Colon (tissue), 2 donors: ENCODE measurements around the gene ZBTB8A.
"Not testable (repeated sequence)": the region's sequence is repeated elsewhere in the genome, so short reads cannot be mapped to it uniquely, and the experiment has no call there.

Experiments
- FAIRE-seq: peaks from 2 replicates; lab custom pipeline; 2012; peaks lifted over from hg19 to GRCh38; lab: Jason Lieb, UNC
- donor health status: control.
- donor health status: control.

The ZBTB8A gene

DNA sequence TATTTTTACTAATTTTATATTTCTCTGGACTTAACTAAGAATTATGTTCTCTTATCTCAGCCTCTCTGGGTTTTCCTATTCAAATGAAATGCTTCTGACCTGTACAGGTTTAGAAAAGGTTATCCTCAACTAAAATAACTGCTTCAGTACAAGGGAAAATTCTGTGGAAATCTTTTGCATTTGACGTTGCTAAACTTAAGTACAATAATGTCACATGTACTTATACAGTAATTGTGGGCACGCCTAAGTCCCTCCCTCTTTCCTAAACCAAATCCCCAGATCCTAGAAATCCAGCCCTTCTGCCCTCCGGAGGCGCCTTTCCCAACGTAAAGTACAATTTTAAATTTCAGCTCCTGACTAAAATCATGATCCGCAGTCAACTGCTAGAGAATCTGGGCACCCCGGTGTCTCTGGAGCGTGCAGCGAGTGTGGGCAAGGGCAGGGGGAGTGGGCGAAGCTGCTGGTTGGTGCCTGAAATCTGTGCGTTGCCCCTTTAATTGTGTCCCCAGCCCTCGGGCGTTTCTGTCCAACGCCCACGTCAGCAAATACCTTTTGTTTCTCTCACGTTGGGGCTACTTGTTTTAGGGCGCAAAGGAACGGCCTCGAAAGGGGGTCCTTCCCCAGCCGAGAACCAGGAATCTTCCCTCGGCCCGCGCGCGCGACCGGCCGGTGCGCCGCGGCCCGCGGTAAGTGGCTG is at the start of gene ZBTB8A:
TSS of gene ZBTB8A (plus strand) at position 541 of the 697 bp plus-strand sequence. CDS start 53,505 bp downstream, outside the sequence.
- FAIRE-seq: no peak

- FAIRE-seq: no peak
Observed at GRCh38 chr1:32489774-32490454, 49.3 kb upstream of the ZBTB8A start.

DNA sequence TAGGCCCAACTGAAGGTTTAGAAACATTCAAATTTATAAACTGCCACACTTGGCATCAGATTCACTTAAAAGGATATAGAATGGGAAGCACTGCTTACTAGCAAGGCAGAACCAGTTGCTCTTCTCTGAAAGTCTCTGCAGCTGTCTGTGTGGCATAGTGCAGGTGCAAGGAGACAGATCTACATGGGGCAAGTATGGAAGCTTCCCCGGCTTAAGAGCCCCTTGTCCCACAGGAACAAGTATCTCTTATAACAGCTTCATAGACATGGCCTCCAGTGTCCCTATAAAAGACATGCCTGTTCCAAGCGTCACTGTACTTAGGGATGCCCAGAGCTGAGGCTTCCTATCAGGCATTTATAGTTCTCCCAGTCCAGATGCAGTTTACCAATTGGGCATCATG is 47.8 kb upstream of the ZBTB8A start:
- no peak for FAIRE-seq

GRCh38 chr1:32494196-32494595 is 45.0 kb upstream of the ZBTB8A start:
- FAIRE-seq: no peak

DNA sequence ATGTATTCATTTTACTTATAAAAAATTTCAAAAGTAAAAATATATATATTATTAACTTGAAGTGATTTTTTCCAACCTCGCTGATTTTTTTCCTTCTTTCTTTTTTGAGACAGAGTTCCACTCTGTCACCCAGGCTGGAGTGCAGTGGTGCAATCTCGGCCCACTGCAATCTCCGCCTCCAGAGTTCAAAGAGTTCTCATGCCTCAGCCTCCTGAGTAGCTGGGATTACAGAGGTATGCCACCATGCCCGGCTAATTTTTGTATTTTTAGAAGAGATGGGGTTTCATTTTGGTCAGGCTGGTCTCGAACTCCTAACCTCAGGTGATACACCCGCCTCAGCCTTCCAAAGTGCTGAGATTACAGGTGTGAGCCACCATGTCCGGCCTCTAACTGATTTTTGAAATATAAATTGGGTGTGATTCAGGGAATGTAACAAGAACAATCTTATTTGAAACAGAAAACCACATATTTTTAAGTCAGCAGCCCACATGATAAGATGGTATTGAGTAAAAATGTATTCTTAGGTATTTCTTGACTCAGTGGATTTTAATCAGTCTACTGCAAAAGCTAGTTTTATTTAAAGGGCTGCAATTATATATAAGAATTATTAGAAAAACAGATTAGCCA is 44.4 kb upstream of the ZBTB8A start:
- FAIRE-seq: no peak

DNA sequence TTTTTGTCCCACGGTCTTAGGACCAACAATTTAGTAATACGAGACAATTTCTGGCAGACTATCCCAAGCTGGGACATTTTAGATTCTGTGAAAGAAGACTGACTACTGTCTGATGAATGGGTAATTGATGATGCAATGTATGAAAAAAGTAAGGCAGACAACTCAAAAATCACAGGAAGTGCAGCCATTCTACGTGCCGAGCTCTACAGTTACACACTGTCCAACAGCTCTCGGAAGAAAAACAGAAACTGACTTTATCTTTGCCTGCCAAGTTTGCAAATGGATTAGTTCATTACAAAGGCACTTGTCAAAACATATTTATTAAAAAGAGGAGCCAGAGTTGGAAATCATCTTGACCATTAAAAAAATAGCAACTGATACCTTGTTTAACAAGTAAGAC is 43.1 kb upstream of the ZBTB8A start:
- FAIRE-seq: no peak

- no peak for FAIRE-seq
Observed at GRCh38 chr1:32498751-32499150, 40.5 kb upstream of the ZBTB8A start.

- FAIRE-seq: no peak
Observed at GRCh38 chr1:32500387-32501209, 38.6 kb upstream of the ZBTB8A start.

DNA sequence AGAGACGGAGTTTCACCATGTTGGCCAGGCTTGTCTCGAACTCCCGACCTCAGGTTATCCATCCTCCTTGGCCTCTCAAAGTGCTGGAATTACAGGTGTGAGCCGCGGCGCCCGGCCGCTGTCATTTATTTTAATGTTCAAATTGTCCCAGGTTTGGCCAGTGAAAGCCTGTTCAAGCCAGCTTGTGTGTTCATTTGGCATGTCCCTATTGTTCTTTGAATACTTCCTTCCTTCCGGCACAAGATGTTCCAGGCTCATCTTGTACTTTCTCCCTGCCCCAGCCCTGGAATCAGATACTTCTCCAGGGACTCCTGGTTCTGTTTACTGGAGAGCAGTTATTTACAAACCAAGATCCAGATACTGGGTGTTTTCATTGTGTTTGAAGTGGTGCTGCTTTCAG is 37.4 kb upstream of the ZBTB8A start:
- FAIRE-seq: no peak

GRCh38 chr1:32503153-32503552 is 36.1 kb upstream of the ZBTB8A start:
- no peak for FAIRE-seq

DNA sequence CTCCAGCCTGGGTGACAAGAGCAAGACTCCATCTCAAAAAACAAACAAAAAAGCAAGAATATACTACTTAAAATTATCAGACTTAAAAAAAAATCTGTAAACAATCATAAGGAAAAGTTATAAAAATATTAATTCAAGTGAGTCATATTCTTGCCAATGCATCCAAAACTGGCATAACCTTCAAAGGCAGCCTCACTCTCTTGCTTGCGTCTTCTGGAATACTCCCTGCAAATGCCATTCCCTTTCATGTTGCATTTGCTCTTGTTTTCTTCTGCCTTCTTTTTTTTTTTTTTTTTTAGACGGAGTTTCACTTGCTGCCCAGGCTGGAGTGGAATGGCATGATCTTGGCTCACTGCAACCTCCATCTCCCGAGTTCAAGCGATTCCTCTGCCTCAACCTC is 32.2 kb upstream of the ZBTB8A start:
- no peak for FAIRE-seq

- no peak for FAIRE-seq
Observed at GRCh38 chr1:32508761-32509160, 30.5 kb upstream of the ZBTB8A start.

DNA sequence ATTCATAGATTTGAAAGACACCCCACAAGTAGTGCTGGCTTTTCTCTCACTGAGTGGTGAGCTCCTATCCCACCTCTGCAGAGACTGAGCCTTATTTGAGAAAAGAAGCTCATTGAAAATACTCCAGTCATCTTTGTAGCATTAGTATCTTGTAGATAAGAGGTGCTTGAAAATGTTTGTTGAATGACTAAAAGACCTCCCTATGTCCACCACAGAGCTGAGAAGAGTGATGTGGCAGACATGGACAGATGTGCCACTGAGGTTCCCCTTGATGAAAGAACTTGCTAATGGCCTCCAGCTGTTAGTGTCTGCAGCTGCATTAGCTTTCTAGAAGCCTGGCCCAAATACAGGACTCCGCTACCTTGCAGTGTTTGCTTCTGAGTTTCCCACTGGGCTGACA is 29.3 kb upstream of the ZBTB8A start:
- no peak for FAIRE-seq

DNA sequence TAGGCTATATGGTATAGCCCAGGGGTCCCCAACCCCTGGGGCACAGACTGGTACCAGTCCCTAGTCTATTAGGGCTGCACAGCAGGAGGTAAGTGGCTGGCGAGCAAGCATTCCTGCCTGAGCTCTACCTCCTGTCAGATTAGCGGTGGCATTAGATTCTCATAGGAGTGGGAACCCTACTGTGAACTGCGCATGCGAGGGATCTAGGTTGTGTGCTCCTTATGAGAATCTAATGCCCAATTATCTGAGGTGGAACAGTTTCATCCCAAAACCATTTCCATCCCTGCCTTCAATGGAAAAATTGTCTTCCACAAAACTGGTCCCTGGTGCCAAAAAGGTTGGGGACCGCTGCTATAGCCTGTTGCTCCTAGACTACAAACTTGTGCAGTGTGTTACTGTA is 22.8 kb upstream of the ZBTB8A start:
- no peak for FAIRE-seq

DNA sequence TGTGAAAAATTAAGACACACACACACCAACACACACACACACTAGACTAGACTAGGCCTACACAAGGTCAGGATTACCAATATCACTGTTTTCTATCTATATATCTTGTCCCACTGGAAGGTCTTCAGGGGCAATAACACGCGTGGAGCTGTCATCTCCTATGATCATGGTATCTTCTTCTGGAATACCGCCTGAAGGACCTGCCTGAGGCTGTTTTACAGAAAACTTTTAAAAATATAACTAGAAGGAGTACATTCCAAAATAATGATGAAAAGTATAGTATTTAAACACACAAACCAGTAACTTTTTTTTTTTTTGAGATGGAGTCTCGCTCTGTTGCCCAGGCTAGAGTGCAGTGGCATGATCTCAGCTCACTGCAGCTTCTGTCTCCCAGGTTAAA is 20.3 kb upstream of the ZBTB8A start:
- no peak for FAIRE-seq

GRCh38 chr1:32521165-32521564 is 18.1 kb upstream of the ZBTB8A start:
- FAIRE-seq: no peak

DNA sequence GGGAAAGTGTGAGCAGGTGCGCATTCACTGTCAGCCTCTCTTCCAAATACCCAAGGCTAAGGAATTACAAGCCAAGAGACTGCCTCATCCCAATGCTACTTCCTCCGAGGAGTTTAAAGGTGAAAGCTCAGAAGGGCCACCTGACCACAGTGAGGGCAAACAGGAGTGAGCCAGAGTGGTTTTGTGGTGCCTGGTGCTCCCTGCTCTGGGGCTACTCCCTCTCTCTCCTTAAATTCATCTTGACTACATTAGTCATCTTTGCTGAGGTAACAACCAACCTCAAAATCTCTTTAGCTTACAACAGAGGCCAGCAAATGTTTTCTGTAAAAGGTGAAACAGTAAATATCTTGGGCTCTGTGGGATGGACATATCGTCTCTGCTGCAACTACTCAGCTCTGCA is 14.2 kb upstream of the ZBTB8A start:
- FAIRE-seq: no peak

DNA sequence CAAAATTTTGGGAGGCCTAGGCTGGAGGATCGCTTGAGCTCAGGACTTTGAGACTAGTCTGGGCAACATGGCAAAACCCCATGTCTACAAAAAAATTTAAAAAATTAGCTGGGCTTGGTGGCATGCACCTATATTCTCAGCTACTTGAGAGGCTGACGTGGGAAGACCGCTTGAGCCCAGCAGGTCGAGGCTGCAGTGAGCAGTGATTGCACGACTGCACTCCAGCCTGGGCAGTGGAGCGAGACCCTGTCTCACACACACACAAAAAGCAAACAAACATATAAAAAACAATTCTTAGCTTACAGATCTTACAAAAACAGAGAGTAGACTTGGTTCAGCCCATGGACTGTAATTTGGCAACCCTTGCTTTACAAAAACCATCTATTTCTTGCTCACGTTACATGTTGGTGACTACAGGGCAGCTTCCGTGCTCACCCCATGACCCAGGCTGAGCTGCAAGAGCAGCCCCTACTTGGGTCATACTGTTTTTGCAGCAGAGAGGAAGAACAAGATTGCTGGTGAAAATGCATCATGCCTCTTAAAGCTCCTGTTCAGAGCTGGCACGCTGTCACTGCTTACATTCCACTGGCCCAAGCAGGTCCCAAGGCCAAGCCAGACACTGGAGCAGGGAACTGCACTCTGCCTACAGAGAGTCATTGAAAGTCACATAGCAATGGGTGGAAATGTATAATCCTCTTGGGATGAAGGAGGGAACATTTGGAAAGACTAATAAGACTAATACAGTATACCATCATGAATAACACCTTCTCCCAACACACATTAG is 13.4 kb upstream of the ZBTB8A start:
- no peak for FAIRE-seq

- FAIRE-seq: not testable (repeated sequence)
Observed at GRCh38 chr1:32528550-32528949, 10.7 kb upstream of the ZBTB8A start.

- no peak for FAIRE-seq
Observed at GRCh38 chr1:32533792-32534327, 5.4 kb upstream of the ZBTB8A start.

DNA sequence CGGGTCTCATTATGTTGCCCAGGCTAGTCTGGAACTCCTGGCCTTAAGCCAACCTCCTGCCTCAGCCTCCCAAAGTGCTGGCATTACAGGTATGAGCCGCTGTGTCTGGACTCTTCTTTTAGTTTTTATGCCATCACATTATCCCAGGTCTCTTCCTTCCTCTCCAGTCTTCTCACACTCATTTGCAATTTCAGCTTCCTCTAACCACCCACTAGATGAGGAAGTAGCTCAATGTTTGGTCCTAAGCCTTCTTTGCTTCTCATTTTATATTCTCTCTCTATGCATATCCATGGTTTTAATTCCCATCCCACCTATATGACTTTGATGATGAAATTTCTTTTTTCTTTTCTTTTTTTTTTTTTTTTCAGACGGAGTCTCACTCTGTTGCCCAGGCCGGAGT is 3.1 kb upstream of the ZBTB8A start:
- no peak for FAIRE-seq

GRCh38 chr1:32536764-32537163 is 2.5 kb upstream of the ZBTB8A start:
- no peak for FAIRE-seq
